IMR-90 (cell line): ENCODE measurements around the gene ARRB1. TPM values are rescaled to one million over a fixed set of nuclear protein-coding genes. Genes with fewer than 3 reads are reported as not detected.

Experiments
- ATAC-seq: fragments of 200-7000 bp; cut with Tn5 transposase; 2 replicates; pipeline ENCODE4 v1.9.1; 2020; ENCODE audit warnings: low read depth, mild to moderate bottlenecking, moderate library complexity
- BruUV-seq: library from RNA; stranded (reverse); fragments of 400-500 nt; replicated peaks from 2 replicates; lab custom pipeline; 2021; lab: Mats Ljungman, UMichigan
- CTCF ChIA-PET: fragments of 300-600 bp; formaldehyde crosslinking; extraction: SDS; loops from one replicate; lab custom pipeline; 2021; ENCODE audit warnings: antibody characterized with exemption; lab: Yijun Ruan, JAX
- POLR2A ChIA-PET: fragments of 300-600 bp; sonication (Branson Sonifier 250); formaldehyde crosslinking; loops from one replicate; lab custom pipeline; 2022; ENCODE audit warnings: antibody characterized with exemption; ENCODE audit not compliant: unreplicated experiment; lab: Charles Lee
- DNase-seq: peaks from one replicate; pipeline ENCODE4 v3.0.0; 2013
- H2AFZ ChIP-seq: replicated peaks from 2 replicates; pipeline ENCODE3; 2013; ENCODE audit warnings: low read length, mild to moderate bottlenecking; ENCODE audit not compliant: poor library complexity
- H2AK5ac ChIP-seq: 2 replicates; pipeline ENCODE4 v1.6.1; 2013; ENCODE audit warnings: low read depth, low read length, inconsistent platforms
- H2AK9ac ChIP-seq: replicated peaks from 2 replicates; pipeline ENCODE3; 2013; ENCODE audit warnings: mild to moderate bottlenecking, low read depth, low read length, moderate library complexity; ENCODE audit not compliant: poor library complexity
- H2BK120ac ChIP-seq: 2 replicates; pipeline ENCODE4 v1.6.1; 2013; ENCODE audit warnings: low read depth, low read length, inconsistent platforms
- H2BK15ac ChIP-seq: 3 replicates; pipeline ENCODE4 v1.6.1; 2013; ENCODE audit warnings: low read depth, low read length, inconsistent platforms
- H2BK20ac ChIP-seq: 2 replicates; pipeline ENCODE4 v1.6.1; 2013; ENCODE audit warnings: low read depth, mild to moderate bottlenecking, inconsistent platforms, low read length, moderate library complexity
- H2BK5ac ChIP-seq: 2 replicates; pipeline ENCODE4 v1.6.1; 2013; ENCODE audit warnings: mild to moderate bottlenecking, low read depth, low read length, inconsistent platforms; ENCODE audit not compliant: poor library complexity, severe bottlenecking
- H3K14ac ChIP-seq: replicated peaks from 2 replicates; pipeline ENCODE4 v1.6.1; 2013; ENCODE audit warnings: low read depth, low read length, inconsistent platforms
- H3K18ac ChIP-seq: 2 replicates; pipeline ENCODE4 v1.6.1; 2013; ENCODE audit warnings: low read depth, low read length, control low read depth
- H3K23ac ChIP-seq: 2 replicates; pipeline ENCODE4 v1.6.1; 2013; ENCODE audit warnings: low read depth, low read length, inconsistent platforms
- H3K27ac ChIP-seq: 2 replicates; pipeline ENCODE4 v1.5.1; 2013; ENCODE audit warnings: mild to moderate bottlenecking, control low read depth, low read length; ENCODE audit not compliant: insufficient read depth
- H3K27me3 ChIP-seq: 2 replicates; pipeline ENCODE4 v1.6.1; 2013; ENCODE audit warnings: low read length; ENCODE audit not compliant: control insufficient read depth, insufficient read depth
- H3K36me3 ChIP-seq: 2 replicates; pipeline ENCODE4 v1.6.1; 2013; ENCODE audit warnings: low read length, mixed read lengths; ENCODE audit not compliant: control insufficient read depth, insufficient read depth
- H3K4ac ChIP-seq: 2 replicates; pipeline ENCODE4 v1.6.1; 2013; ENCODE audit warnings: low read depth, low read length, inconsistent platforms
- H3K4me1 ChIP-seq: 2 replicates; pipeline ENCODE4 v1.6.1; 2013; ENCODE audit warnings: low read length, mixed read lengths; ENCODE audit not compliant: control insufficient read depth, insufficient read depth
- H3K4me2 ChIP-seq: 2 replicates; pipeline ENCODE4 v1.6.1; 2013; ENCODE audit warnings: low read depth, mild to moderate bottlenecking, control low read depth, low read length, moderate library complexity
- H3K4me3 ChIP-seq: 2 replicates; pipeline ENCODE4 v1.5.1; 2013; ENCODE audit warnings: low read depth, mild to moderate bottlenecking, control low read depth, low read length, moderate library complexity; ENCODE audit not compliant: insufficient read depth
- H3K56ac ChIP-seq: 2 replicates; pipeline ENCODE4 v1.6.1; 2013; ENCODE audit warnings: low read length, inconsistent platforms; ENCODE audit not compliant: insufficient read depth; ENCODE audit errors: extremely low read depth
- H3K79me1 ChIP-seq, 2 experiments: 2 replicates each; pipeline ENCODE4 v1.6.1; 2013; ENCODE audit warnings: low read length in 2 of 2, inconsistent platforms in 1 of 2, low read depth in 1 of 2
- H3K9ac ChIP-seq: 2 replicates; pipeline ENCODE4 v1.6.1; 2013; ENCODE audit warnings: low read depth, low read length, control low read depth
- H3K9me1 ChIP-seq: 2 replicates; pipeline ENCODE4 v1.6.1; 2013; ENCODE audit warnings: low read length, inconsistent platforms; ENCODE audit not compliant: insufficient read depth
- H3K9me3 ChIP-seq: 2 replicates; pipeline ENCODE4 v1.6.1; 2013; ENCODE audit warnings: low read length; ENCODE audit not compliant: control insufficient read depth, insufficient read depth
- H4K20me1 ChIP-seq: 2 replicates; pipeline ENCODE4 v1.6.1; 2013; ENCODE audit warnings: low read length, inconsistent platforms; ENCODE audit not compliant: insufficient read depth
- H4K5ac ChIP-seq: 2 replicates; pipeline ENCODE4 v1.6.1; 2013; ENCODE audit warnings: mild to moderate bottlenecking, low read depth, low read length, control low read depth
- H4K8ac ChIP-seq, 2 experiments: 2 replicates each; pipeline ENCODE4 v1.6.1; 2013; ENCODE audit warnings: low read depth in 2 of 2, low read length in 2 of 2, control low read depth in 1 of 2, inconsistent platforms in 1 of 2
- H4K91ac ChIP-seq: 2 replicates; pipeline ENCODE4 v1.6.1; 2013; ENCODE audit warnings: low read depth, low read length, inconsistent platforms; ENCODE audit not compliant: insufficient read depth
- BHLHE40 ChIP-seq: fragments of 150-350 bp; IDR thresholded peaks from 2 replicates; pipeline ENCODE4 v1.6.1; 2016; ENCODE audit warnings: mild to moderate bottlenecking, low read depth, low read length
- MAFK ChIP-seq: IDR thresholded peaks from 2 replicates; pipeline ENCODE4 v1.6.1; 2012; ENCODE audit warnings: low read depth, low read length, improper control_type of control experiment
- WGBS, 2 experiments: methylation state at CpG; one replicate each; pipeline versions ENCODE4 v1.1.5 to v1.1.7; 2013; ENCODE audit warnings: missing lambda C conversion rate in 2 of 2; ENCODE audit not compliant: insufficient read length in 1 of 2; ENCODE audit errors: extremely low coverage in 2 of 2; 5-methylcytosine and 5-hydroxymethylcytosine counted together
- dilution Hi-C: fragments of 300-500 bp; cut with HindIII; formaldehyde crosslinking; loops from one replicate; pipeline ENCODE4 v1.14.3; 2018; ENCODE audit warnings: low sequenced_read_pairs; ENCODE audit not compliant: unreplicated experiment
- in situ Hi-C: fragments of 300-500 bp; cut with MboI; formaldehyde crosslinking; loops from 3 replicates; pipeline ENCODE4 v1.14.3; 2019; ENCODE audit warnings: low sequenced_read_pairs, inconsistent platforms, mixed read lengths
- intact Hi-C: fragments of 100-400 bp; cut with micrococcal nuclease; formaldehyde crosslinking; loops from 2 replicates; pipeline ENCODE4 v1.10.0; 2022
- polyA plus RNA-seq, 3 experiments: library from polyadenylated mRNA; depleted of rRNA; stranded (reverse); fragments of >200 nt; gene quantifications; 2 replicates each; pipeline ENCODE4 v1.2.3, GENCODE V29; 2012; ENCODE audit warnings: low replicate concordance in 1 of 3
- total RNA-seq: library from RNA; depleted of rRNA; stranded (reverse); fragments of >200 nt; gene quantifications from 2 replicates; pipeline ENCODE4 v1.2.3, GENCODE V29; 2012

The ARRB1 gene
- total and polyA plus RNA-seq, 2 of the 4 experiments (the other 2 are of a cell fraction), result 11.0 to 17.4 TPM

GRCh38 chr11:75280770-75281468 lies 70.5 kb downstream of the ARRB1 start:
- Histone ChIP-seq H2BK20ac (no peak overlapping the region), H3K27ac (no peak overlapping the region), H3K79me1 (no peaks in the 10 kb centered on the region), H2AFZ (no peak overlapping the region), H3K36me3 (peaks cover 28% of the 10 kb centered on the region; the same call in 1 of the 2 replicates), H3K56ac (no peak overlapping the region), H3K14ac (no peak overlapping the region), H3K9me3 (no peaks in the 10 kb centered on the region), H3K4me3 (no peak overlapping the region), H3K4me1 (peaks cover 2% of the 10 kb centered on the region), H4K91ac (no peak overlapping the region), H4K5ac (no peak overlapping the region), H3K18ac (no peak overlapping the region), H3K23ac (no peak overlapping the region), H4K8ac (no peak overlapping the region), H2AK5ac (0 out of 2 replicates have a peak overlapping the region, but pooled peaks have one; percentile 27), H3K9ac (no peak overlapping the region), H3K4me2 (no peak overlapping the region), H2BK5ac (no peak overlapping the region), H3K9me1 (no peaks in the 10 kb centered on the region), H4K20me1 (0 out of 2 replicates have a peak, but pooled peaks cover 3% of the 10 kb centered on the region), H2BK120ac (no peak overlapping the region), H2AK9ac (peak overlapping the region; percentile 6), H2BK15ac (no peak overlapping the region), H3K27me3 (no peaks in the 10 kb centered on the region), H3K4ac (no peak overlapping the region)
- ATAC-seq, result no peak
- CTCF ChIA-PET, result interaction anchor here (1.1 to 2.1 kb wide), 8 partner anchors 10 to 107 kb away, joined by 3 to 24 read pairs (median 10); no protein-coding TSS in a partner anchor
- intact Hi-C loops (loop anchor here (1.0 to 5.0 kb wide), 3 partner anchors 47 to 251 kb away; no protein-coding TSS in a partner anchor), dilution Hi-C loops (no loop called here), in situ Hi-C loops (loop anchor here (25.0 kb wide), 1 partner anchor 256 kb away; the partner anchor contains the start of gene GDPD5)
- no TSS peak for BruUV-seq
- no peak for DNase-seq
- TF ChIP-seq BHLHE40 (no peak), MAFK (no peak)
- WGBS, 2 experiments, result 65% methylated on average over 2 of the region's 15 CpGs; no CpG with 5 or more reads in 1 of the 2 experiments
- POLR2A ChIA-PET, result no interaction called here
